ENCODE results near the gene FOXN1. TPM values are rescaled to one million over a fixed set of nuclear protein-coding genes. Genes with fewer than 3 reads are reported as not detected.

The FOXN1 gene
- total and polyA plus RNA-seq, 2 donors from 2014 or later = not detected

DNA sequence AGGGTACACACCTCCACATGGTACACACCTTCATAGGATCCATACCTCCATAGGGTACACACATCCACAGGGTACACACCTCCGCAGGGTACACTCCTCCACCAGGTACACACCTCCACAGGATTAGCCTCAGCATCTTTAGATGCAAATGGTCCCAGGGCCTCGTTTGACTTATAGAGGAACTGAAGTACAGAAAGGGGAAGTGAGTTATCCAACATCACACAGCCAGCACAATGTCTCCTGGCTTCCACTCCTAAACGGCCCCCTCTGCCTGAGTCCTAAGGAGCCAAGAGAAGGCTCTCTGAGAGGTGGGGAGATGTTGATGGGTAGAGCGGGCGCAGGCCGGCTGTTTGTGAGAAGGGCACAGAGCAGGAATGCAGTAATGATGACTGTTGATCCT, 12.0 kb downstream of the FOXN1 start:
- TF ChIP-seq, protein P1, sequence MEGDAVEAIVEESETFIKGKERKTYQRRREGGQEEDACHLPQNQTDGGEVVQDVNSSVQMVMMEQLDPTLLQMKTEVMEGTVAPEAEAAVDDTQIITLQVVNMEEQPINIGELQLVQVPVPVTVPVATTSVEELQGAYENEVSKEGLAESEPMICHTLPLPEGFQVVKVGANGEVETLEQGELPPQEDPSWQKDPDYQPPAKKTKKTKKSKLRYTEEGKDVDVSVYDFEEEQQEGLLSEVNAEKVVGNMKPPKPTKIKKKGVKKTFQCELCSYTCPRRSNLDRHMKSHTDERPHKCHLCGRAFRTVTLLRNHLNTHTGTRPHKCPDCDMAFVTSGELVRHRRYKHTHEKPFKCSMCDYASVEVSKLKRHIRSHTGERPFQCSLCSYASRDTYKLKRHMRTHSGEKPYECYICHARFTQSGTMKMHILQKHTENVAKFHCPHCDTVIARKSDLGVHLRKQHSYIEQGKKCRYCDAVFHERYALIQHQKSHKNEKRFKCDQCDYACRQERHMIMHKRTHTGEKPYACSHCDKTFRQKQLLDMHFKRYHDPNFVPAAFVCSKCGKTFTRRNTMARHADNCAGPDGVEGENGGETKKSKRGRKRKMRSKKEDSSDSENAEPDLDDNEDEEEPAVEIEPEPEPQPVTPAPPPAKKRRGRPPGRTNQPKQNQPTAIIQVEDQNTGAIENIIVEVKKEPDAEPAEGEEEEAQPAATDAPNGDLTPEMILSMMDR (IDR thresholded peaks at IDR 0.05; ENCODE audit: borderline replicate concordance, extremely low read depth, insufficient read depth) = no peak
- H3K9ac ChIP-seq (ENCODE audit: low read length in 3 of 3) = no peak overlapping the region
- H3K9me3 ChIP-seq (ENCODE audit: control insufficient read depth in 2 of 3, insufficient read depth in 1 of 3, low read length in 3 of 3) = no peaks in the 10 kb centered on the region
- H3K36me3 ChIP-seq (ENCODE audit: control insufficient read depth in 2 of 3, insufficient read depth in 3 of 3, low read length in 3 of 3) = no peaks in the 10 kb centered on the region
- H3K27me3 ChIP-seq (ENCODE audit: control insufficient read depth, insufficient read depth, low read length) = no peaks in the 10 kb centered on the region
- no peak overlapping the region for H3K4me3 ChIP-seq (ENCODE audit: low read length in 3 of 3)
- H3K27ac ChIP-seq (ENCODE audit: low read depth in 2 of 2, low read length in 2 of 2) = no peak overlapping the region
- intact Hi-C loops (cut with DNase I) = no loop called here
- FAIRE-seq (no peak), DNase-seq (no peak)
- no peaks in the 10 kb centered on the region for H3K4me1 ChIP-seq (ENCODE audit: control insufficient read depth in 2 of 3, insufficient read depth in 2 of 3, low read depth in 1 of 3, low read length in 3 of 3)

DNA sequence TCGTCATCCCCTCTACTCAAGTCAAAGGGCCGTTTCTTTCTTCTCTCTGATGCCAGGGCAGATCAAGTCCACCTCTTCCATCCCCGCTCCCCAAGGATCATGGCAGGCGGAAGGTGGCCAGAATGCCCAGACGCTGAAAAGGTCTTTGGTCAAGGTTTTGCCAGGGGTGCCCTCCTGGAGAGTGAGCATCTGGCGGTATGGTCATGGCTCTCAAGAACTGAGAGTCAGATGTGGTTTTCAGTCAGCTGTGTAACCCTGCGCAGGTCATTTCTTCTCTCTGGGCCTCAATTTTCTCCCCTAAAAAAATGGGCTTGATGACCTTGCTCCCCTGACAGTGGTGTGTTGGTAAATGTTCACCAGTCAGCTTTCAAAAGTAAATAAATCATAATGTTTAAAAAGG, 12.4 kb downstream of the FOXN1 start:
- FAIRE-seq (no peak), DNase-seq (no peak)
- TF ChIP-seq, protein P1 (IDR thresholded peaks at IDR 0.05; ENCODE audit: borderline replicate concordance, extremely low read depth, insufficient read depth) = no peak
- H3K27me3 ChIP-seq (ENCODE audit: control insufficient read depth, insufficient read depth, low read length) = no peaks in the 10 kb centered on the region
- no peak overlapping the region for H3K4me3 ChIP-seq (ENCODE audit: low read length in 3 of 3)
- no peaks in the 10 kb centered on the region for H3K36me3 ChIP-seq (ENCODE audit: control insufficient read depth in 2 of 3, insufficient read depth in 3 of 3, low read length in 3 of 3)
- H3K4me1 ChIP-seq (ENCODE audit: control insufficient read depth in 2 of 3, insufficient read depth in 2 of 3, low read depth in 1 of 3, low read length in 3 of 3) = no peaks in the 10 kb centered on the region
- intact Hi-C loops (cut with DNase I) = no loop called here
- H3K9me3 ChIP-seq (ENCODE audit: control insufficient read depth in 2 of 3, insufficient read depth in 1 of 3, low read length in 3 of 3) = no peaks in the 10 kb centered on the region
- no peak overlapping the region for H3K9ac ChIP-seq (ENCODE audit: low read length in 3 of 3)
- no peak overlapping the region for H3K27ac ChIP-seq (ENCODE audit: low read depth in 2 of 2, low read length in 2 of 2)

DNA sequence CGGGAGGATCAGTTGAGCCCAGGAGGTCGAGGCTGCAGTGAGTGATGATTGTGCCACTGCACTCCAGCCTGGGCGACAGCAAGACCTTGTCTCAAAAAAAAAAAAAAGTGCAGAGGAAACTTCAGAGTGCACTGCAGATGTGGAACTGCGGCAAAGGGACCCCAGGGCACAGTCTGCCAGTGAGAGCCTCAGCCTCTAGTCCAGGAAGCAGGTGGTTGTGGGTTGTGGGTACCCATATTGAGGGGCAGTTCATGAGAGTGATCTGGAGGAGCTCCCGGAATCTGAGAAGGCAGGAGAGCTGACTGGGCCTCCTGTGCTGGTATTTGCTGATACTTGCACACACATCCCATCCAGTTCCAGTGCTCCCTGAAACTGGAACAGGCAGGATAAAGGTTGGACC, 13.1 kb downstream of the FOXN1 start:
- Histone ChIP-seq H3K27ac (ENCODE audit: low read depth in 2 of 2, low read length in 2 of 2) (no peak overlapping the region), H3K36me3 (ENCODE audit: control insufficient read depth in 2 of 3, insufficient read depth in 3 of 3, low read length in 3 of 3) (no peaks in the 10 kb centered on the region), H3K9ac (ENCODE audit: low read length in 3 of 3) (no peak overlapping the region), H3K4me3 (ENCODE audit: low read length in 3 of 3) (no peak overlapping the region), H3K9me3 (ENCODE audit: control insufficient read depth in 2 of 3, insufficient read depth in 1 of 3, low read length in 3 of 3) (no peaks in the 10 kb centered on the region), H3K4me1 (ENCODE audit: control insufficient read depth in 2 of 3, insufficient read depth in 2 of 3, low read depth in 1 of 3, low read length in 3 of 3) (no peaks in the 10 kb centered on the region), H3K27me3 (ENCODE audit: control insufficient read depth, insufficient read depth, low read length) (no peaks in the 10 kb centered on the region)
- intact Hi-C loops (cut with DNase I) = no loop called here
- DNase-seq (no peak), FAIRE-seq (no peak)
- TF ChIP-seq, protein P1 (IDR thresholded peaks at IDR 0.05; ENCODE audit: borderline replicate concordance, extremely low read depth, insufficient read depth) = no peak

DNA sequence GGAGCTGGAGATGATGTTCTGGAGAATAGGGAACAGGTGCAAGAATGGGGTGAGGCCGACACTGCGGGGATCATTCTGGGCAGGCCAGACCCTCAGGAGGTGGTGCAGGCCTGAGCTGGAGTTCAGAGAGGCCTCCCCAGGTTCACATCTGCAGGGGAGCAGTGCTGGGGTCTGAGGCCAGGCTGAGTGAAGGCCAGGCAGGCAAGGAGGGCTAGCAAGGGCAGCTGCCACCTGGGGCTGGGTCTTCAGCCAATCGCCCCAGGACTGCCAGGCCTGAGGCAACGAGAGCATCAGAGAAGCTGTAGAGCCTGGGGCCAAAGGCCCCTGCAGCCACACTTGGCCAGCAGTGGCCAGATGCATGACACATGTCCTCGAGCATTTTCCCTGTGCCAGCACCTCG, 14.5 kb downstream of the FOXN1 start:
- H3K27me3 ChIP-seq (ENCODE audit: control insufficient read depth, insufficient read depth, low read length) = no peaks in the 10 kb centered on the region
- H3K4me3 ChIP-seq (ENCODE audit: low read length in 3 of 3) = no peak overlapping the region
- no peak for DNase-seq
- FAIRE-seq = no peak
- H3K27ac ChIP-seq (ENCODE audit: low read depth in 2 of 2, low read length in 2 of 2) = no peak overlapping the region
- H3K9me3 ChIP-seq (ENCODE audit: control insufficient read depth in 2 of 3, insufficient read depth in 1 of 3, low read length in 3 of 3) = no peaks in the 10 kb centered on the region
- TF ChIP-seq, protein P1 (IDR thresholded peaks at IDR 0.05; ENCODE audit: borderline replicate concordance, extremely low read depth, insufficient read depth) = no peak
- intact Hi-C loops (cut with DNase I) = no loop called here
- no peaks in the 10 kb centered on the region for H3K36me3 ChIP-seq (ENCODE audit: control insufficient read depth in 2 of 3, insufficient read depth in 3 of 3, low read length in 3 of 3)
- H3K4me1 ChIP-seq (ENCODE audit: control insufficient read depth in 2 of 3, insufficient read depth in 2 of 3, low read depth in 1 of 3, low read length in 3 of 3) = peaks cover 0 to 6% (median 3%) of the 10 kb centered on the region in 3 donors
- no peak overlapping the region for H3K9ac ChIP-seq (ENCODE audit: low read length in 3 of 3)

Measured in kidney (tissue), 14 donors.